Muscle layer of colon (tissue), 2 donors: ENCODE results near the gene SULT4A1.

Experiments used
- H3K27ac ChIP-seq: one replicate; pipeline ENCODE4 v1.7.0; 2013; ENCODE audit warnings: low read depth, mild to moderate bottlenecking, low read length, moderate library complexity
- H3K27me3 ChIP-seq, 2 donors: one replicate each; pipeline ENCODE4 v1.7.0; 2013; ENCODE audit warnings: low read length in 2 of 2, mild to moderate bottlenecking in 2 of 2; ENCODE audit not compliant: insufficient read depth in 2 of 2, control insufficient read depth in 1 of 2
- H3K36me3 ChIP-seq: one replicate; pipeline ENCODE4 v1.7.0; 2013; ENCODE audit warnings: mild to moderate bottlenecking, low read length; ENCODE audit not compliant: insufficient read depth
- H3K4me1 ChIP-seq: one replicate; pipeline ENCODE4 v1.7.0; 2013; ENCODE audit warnings: mild to moderate bottlenecking, low read length; ENCODE audit not compliant: insufficient read depth
- H3K4me3 ChIP-seq, 2 donors: one replicate each; pipeline ENCODE4 v1.7.0; 2013; ENCODE audit warnings: low read length in 2 of 2, low read depth in 1 of 2, mild to moderate bottlenecking in 1 of 2, moderate library complexity in 1 of 2
- H3K9ac ChIP-seq: one replicate; pipeline ENCODE4 v1.7.0; 2013; ENCODE audit warnings: low read length
- H3K9me3 ChIP-seq: one replicate; pipeline ENCODE4 v1.7.0; 2013; ENCODE audit warnings: mild to moderate bottlenecking, low read length
- donor health status: abdominal sarcoma.
- donor health status: Adenocarcinoma of cecum.

SULT4A1 gene

GRCh38 chr22:43858156-43858895 lies 4.0 kb downstream of the SULT4A1 start:
- peaks cover 6 to 22% of the 10 kb centered on the region in 2 donors for H3K27me3 ChIP-seq
- no peaks in the 10 kb centered on the region for H3K4me1 ChIP-seq
- no peak overlapping the region for H3K9ac ChIP-seq
- no peak overlapping the region for H3K4me3 ChIP-seq
- no peaks in the 10 kb centered on the region for H3K9me3 ChIP-seq
- H3K27ac ChIP-seq, result no peak overlapping the region
- no peaks in the 10 kb centered on the region for H3K36me3 ChIP-seq

GRCh38 chr22:43857367-43857766 lies 4.9 kb downstream of the SULT4A1 start:
- Histone ChIP-seq H3K9me3 (no peaks in the 10 kb centered on the region), H3K27ac (no peak overlapping the region), H3K36me3 (no peaks in the 10 kb centered on the region), H3K4me1 (no peaks in the 10 kb centered on the region), H3K4me3 (no peak overlapping the region), H3K9ac (no peak overlapping the region), H3K27me3 (peaks cover 6 to 24% of the 10 kb centered on the region in 2 donors)

- peaks cover 0 to 18% of the 10 kb centered on the region in 2 donors for H3K27me3 ChIP-seq
- no peak overlapping the region for H3K4me3 ChIP-seq
Measured at GRCh38 chr22:43855431-43855830, 6.9 kb downstream of the SULT4A1 start.

GRCh38 chr22:43854786-43855271 lies 7.5 kb downstream of the SULT4A1 start:
- Histone ChIP-seq H3K4me3 (no peak overlapping the region), H3K36me3 (no peaks in the 10 kb centered on the region), H3K4me1 (no peaks in the 10 kb centered on the region), H3K27ac (no peak overlapping the region), H3K9ac (no peak overlapping the region), H3K27me3 (peaks cover 0 to 13% of the 10 kb centered on the region in 2 donors), H3K9me3 (no peaks in the 10 kb centered on the region)

More at GRCh38 chr22:43855431-43855830, 6.9 kb downstream of the SULT4A1 start:
- no peaks in the 10 kb centered on the region for H3K36me3 ChIP-seq
- H3K27ac ChIP-seq, result no peak overlapping the region
- no peaks in the 10 kb centered on the region for H3K4me1 ChIP-seq
- no peaks in the 10 kb centered on the region for H3K9me3 ChIP-seq
- no peak overlapping the region for H3K9ac ChIP-seq

GRCh38 chr22:43854121-43854785 lies 8.1 kb downstream of the SULT4A1 start:
- Histone ChIP-seq H3K9me3 (no peaks in the 10 kb centered on the region), H3K9ac (no peak overlapping the region), H3K27me3 (peaks cover 0 to 9% of the 10 kb centered on the region in 2 donors), H3K4me3 (no peak overlapping the region), H3K27ac (no peak overlapping the region), H3K36me3 (no peaks in the 10 kb centered on the region), H3K4me1 (no peaks in the 10 kb centered on the region)

GRCh38 chr22:43853328-43853931 lies 8.9 kb downstream of the SULT4A1 start:
- H3K4me1 ChIP-seq, result no peaks in the 10 kb centered on the region
- H3K27ac ChIP-seq, result no peak overlapping the region
- H3K9me3 ChIP-seq, result no peaks in the 10 kb centered on the region
- H3K9ac ChIP-seq, result no peak overlapping the region
- H3K27me3 ChIP-seq, result peaks cover 0 to 5% of the 10 kb centered on the region in 2 donors
- H3K36me3 ChIP-seq, result no peaks in the 10 kb centered on the region
- no peak overlapping the region for H3K4me3 ChIP-seq

GRCh38 chr22:43852573-43853327 lies 9.6 kb downstream of the SULT4A1 start:
- Histone ChIP-seq H3K36me3 (no peaks in the 10 kb centered on the region), H3K27me3 (peaks cover 0 to 5% of the 10 kb centered on the region in 2 donors), H3K4me3 (no peak overlapping the region), H3K27ac (no peak overlapping the region), H3K4me1 (no peaks in the 10 kb centered on the region), H3K9me3 (no peaks in the 10 kb centered on the region), H3K9ac (no peak overlapping the region)

- no peaks in the 10 kb centered on the region for H3K4me1 ChIP-seq
- H3K9me3 ChIP-seq, result no peaks in the 10 kb centered on the region
- H3K4me3 ChIP-seq, result no peak overlapping the region
- peaks cover 0 to 5% of the 10 kb centered on the region in 2 donors for H3K27me3 ChIP-seq
- no peak overlapping the region for H3K27ac ChIP-seq
- H3K9ac ChIP-seq, result no peak overlapping the region
- H3K36me3 ChIP-seq, result no peaks in the 10 kb centered on the region
Measured at GRCh38 chr22:43851979-43852307, 10.4 kb downstream of the SULT4A1 start.

GRCh38 chr22:43851058-43851978 lies 11.0 kb downstream of the SULT4A1 start:
- no peak overlapping the region for H3K4me3 ChIP-seq
- no peak overlapping the region for H3K27ac ChIP-seq
- H3K4me1 ChIP-seq, result no peaks in the 10 kb centered on the region
- H3K9ac ChIP-seq, result no peak overlapping the region
- H3K27me3 ChIP-seq, result peaks cover 0 to 5% of the 10 kb centered on the region in 2 donors
- H3K9me3 ChIP-seq, result no peaks in the 10 kb centered on the region
- H3K36me3 ChIP-seq, result no peaks in the 10 kb centered on the region

GRCh38 chr22:43850529-43850928 lies 11.8 kb downstream of the SULT4A1 start:
- Histone ChIP-seq H3K36me3 (no peaks in the 10 kb centered on the region), H3K27ac (no peak overlapping the region), H3K4me3 (no peak overlapping the region), H3K9ac (no peak overlapping the region), H3K4me1 (no peaks in the 10 kb centered on the region), H3K9me3 (no peaks in the 10 kb centered on the region), H3K27me3 (peaks cover 0 to 5% of the 10 kb centered on the region in 2 donors)
